MCF 10A (cell line): Measurements from ENCODE around the gene SORBS2. TPM values are rescaled to one million over a fixed set of nuclear protein-coding genes. Genes with fewer than 3 reads are reported as not detected.

Source experiments
- BruUV-seq: library from RNA; stranded (reverse); fragments of 400-500 nt; replicated peaks from 2 replicates; lab custom pipeline; 2021; lab: Mats Ljungman, UMichigan
- CTCF ChIA-PET: fragments of 300-600 bp; sonication (Branson Sonifier 250); formaldehyde crosslinking; extraction: SDS; loops from one replicate; lab custom pipeline; 2021; ENCODE audit warnings: antibody characterized with exemption, inconsistent platforms; lab: Yijun Ruan, JAX
- POLR2A ChIA-PET: fragments of 300-600, 350-650 bp; sonication (Branson Sonifier 250); formaldehyde crosslinking; extraction: SDS; loops from one replicate; lab custom pipeline; 2020; ENCODE audit warnings: antibody characterized with exemption, inconsistent platforms; lab: Yijun Ruan, JAX
- DNase-seq: peaks from one replicate; pipeline ENCODE4 v3.0.0-alpha.2; 2018; ENCODE audit not compliant: unreplicated experiment
- H3K27ac Mint-ChIP-seq: one replicate; pipeline ENCODE4 v1.8.0; 2022; ENCODE audit warnings: mild to moderate bottlenecking, low read depth, mixed read lengths; ENCODE audit not compliant: unreplicated experiment
- H3K27me3 Mint-ChIP-seq: one replicate; pipeline ENCODE4 v1.8.0; 2022; ENCODE audit warnings: mixed read lengths; ENCODE audit not compliant: insufficient read depth, unreplicated experiment
- H3K36me3 Mint-ChIP-seq: one replicate; pipeline ENCODE4 v1.8.0; 2022; ENCODE audit warnings: mild to moderate bottlenecking, moderate library complexity, mixed read lengths; ENCODE audit not compliant: insufficient read depth, unreplicated experiment
- H3K4me1 Mint-ChIP-seq: one replicate; pipeline ENCODE4 v1.8.0; 2022; ENCODE audit warnings: mixed read lengths; ENCODE audit not compliant: insufficient read depth, unreplicated experiment
- H3K4me3 Mint-ChIP-seq: one replicate; pipeline ENCODE4 v1.8.0; 2022; ENCODE audit warnings: mild to moderate bottlenecking, moderate library complexity, mixed read lengths; ENCODE audit not compliant: unreplicated experiment
- H3K9me3 Mint-ChIP-seq: one replicate; pipeline ENCODE4 v1.8.0; 2022; ENCODE audit warnings: mixed read lengths; ENCODE audit not compliant: unreplicated experiment
- intact Hi-C: fragments of 100-400 bp; cut with micrococcal nuclease; formaldehyde crosslinking; loops from 2 replicates; pipeline ENCODE4 v1.14.1; 2022
- total RNA-seq: library from RNA; stranded (reverse); gene quantifications from 2 replicates; pipeline ENCODE4 v1.2.3, GENCODE V29; 2022
- TF ChIP-seq, protein P1 (sequence below): fragments of 200-600 bp; IDR thresholded peaks from one replicate; pipeline ENCODE4 v1.8.0; 2022; ENCODE audit warnings: antibody characterized with exemption, mild to moderate bottlenecking; ENCODE audit not compliant: unreplicated experiment

SORBS2 gene
- total RNA-seq, 1 experiment from 2014 or later = 19.3 TPM

DNA sequence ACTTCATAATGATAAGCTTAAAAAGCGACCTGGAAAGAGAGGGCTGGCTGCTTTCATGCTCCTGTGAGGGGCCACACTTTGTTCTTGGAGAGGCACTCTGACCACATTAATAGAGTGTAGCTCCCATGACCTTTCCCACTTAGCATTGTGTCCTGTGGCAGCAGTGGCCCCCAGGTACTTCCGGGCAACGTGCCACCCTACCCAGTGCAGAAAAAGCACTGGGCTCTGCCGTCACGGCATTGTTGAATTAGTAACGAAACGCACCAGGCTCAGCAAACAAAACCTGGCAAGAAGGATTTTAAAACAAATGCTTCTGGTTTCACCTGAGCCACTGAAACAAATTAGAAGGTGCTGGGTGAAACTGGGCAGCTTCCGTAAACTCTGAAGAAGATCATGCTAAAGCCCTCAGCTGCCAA is 5.4 kb upstream of the SORBS2 start:
- DNase-seq = no peak
- ChIA-PET POLR2A (interaction anchor here (0.7 kb wide), 1 partner anchor 11 kb away, joined by 3 read pairs; no protein-coding TSS in a partner anchor), CTCF (interaction anchor here (0.6 to 0.9 kb wide), 3 partner anchors 144 to 287 kb away, joined by 3 read pairs; no protein-coding TSS in a partner anchor)

DNA sequence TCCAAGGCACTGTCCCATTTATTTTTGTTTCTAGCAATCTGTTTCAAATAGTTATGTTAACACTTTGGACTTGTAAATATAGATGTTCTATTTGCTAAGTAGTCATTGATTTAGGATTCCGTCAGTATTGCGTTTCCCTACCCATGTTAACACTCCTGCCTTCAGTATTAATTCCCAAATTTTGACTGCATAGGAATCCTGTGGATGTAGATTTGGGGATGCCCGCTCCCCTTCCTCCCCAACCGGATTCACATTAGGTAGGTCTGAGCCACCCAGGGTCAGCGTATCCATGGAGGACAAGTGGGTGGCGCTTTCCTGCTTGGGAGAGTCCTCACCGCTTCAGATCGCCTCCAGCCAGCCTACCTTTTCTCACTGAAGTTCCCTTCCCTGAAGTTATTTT is 1.1 kb upstream of the SORBS2 start:
- CTCF ChIA-PET = no interaction called here
- Mint-ChIP-seq H3K9me3 (no peaks in the 10 kb centered on the region), H3K4me1 (peaks cover 13% of the 10 kb centered on the region), H3K36me3 (peaks cover 4% of the 10 kb centered on the region), H3K27me3 (no peaks in the 10 kb centered on the region), H3K27ac (no peak overlapping the region), H3K4me3 (no peak overlapping the region)
- no TSS peak for BruUV-seq
- TF ChIP-seq, protein P1, sequence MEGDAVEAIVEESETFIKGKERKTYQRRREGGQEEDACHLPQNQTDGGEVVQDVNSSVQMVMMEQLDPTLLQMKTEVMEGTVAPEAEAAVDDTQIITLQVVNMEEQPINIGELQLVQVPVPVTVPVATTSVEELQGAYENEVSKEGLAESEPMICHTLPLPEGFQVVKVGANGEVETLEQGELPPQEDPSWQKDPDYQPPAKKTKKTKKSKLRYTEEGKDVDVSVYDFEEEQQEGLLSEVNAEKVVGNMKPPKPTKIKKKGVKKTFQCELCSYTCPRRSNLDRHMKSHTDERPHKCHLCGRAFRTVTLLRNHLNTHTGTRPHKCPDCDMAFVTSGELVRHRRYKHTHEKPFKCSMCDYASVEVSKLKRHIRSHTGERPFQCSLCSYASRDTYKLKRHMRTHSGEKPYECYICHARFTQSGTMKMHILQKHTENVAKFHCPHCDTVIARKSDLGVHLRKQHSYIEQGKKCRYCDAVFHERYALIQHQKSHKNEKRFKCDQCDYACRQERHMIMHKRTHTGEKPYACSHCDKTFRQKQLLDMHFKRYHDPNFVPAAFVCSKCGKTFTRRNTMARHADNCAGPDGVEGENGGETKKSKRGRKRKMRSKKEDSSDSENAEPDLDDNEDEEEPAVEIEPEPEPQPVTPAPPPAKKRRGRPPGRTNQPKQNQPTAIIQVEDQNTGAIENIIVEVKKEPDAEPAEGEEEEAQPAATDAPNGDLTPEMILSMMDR = no peak
- POLR2A ChIA-PET = no interaction called here
- no peak for DNase-seq
- intact Hi-C loops = no loop called here

More for the DNA sequence above, 5.4 kb upstream of the SORBS2 start:
- H3K36me3 Mint-ChIP-seq = no peaks in the 10 kb centered on the region
- BruUV-seq = no TSS peak
- TF ChIP-seq, protein P1 = no peak
- H3K4me3 Mint-ChIP-seq = no peak overlapping the region
- intact Hi-C loops = no loop called here
- no peaks in the 10 kb centered on the region for H3K27me3 Mint-ChIP-seq
- no peaks in the 10 kb centered on the region for H3K9me3 Mint-ChIP-seq
- H3K4me1 Mint-ChIP-seq = no peaks in the 10 kb centered on the region
- no peak overlapping the region for H3K27ac Mint-ChIP-seq

DNA sequence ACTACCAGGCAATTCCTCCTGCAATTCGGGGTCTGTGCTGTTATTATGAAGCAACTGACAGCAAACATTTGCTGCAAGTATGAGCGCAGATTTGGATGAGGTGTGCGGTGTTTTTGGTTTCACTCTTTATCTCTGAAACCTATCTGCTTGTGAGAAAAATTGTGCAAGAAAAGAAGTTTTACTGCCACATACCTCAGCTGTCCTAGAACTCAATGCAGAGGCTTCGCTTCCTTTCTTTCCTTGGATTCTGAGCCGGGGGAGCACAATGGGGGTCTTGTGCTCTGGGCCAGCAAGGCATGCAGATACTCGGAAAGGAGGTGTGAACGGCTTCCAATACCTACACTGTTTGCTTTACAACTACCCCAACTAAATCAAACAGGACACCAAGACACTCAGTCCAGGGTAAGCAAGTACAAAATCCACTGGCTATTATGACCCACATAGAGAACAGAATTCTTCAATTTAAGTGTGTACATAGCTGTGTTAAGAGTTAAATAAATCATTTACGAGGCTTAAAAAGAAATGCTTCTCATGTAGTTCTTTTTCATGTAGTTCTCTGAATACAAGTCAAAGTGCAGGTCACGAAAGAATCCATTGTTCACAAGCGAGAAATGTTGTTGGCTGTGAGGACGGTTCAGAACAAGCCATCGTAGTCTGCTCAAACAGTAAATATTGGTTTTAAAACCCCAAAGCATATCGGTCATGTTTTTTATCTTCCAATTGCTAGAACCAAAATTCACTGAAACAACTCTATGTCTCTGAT is 1.1 kb downstream of the SORBS2 start:
- H3K4me1 Mint-ChIP-seq = peaks cover 13% of the 10 kb centered on the region
- H3K27ac Mint-ChIP-seq = peak overlapping the region; percentile 79
- ChIA-PET POLR2A (interaction anchor here (0.7 to 4.4 kb wide), 25 partner anchors 9 to 170 kb away, joined by 3 to 52 read pairs (median 4); no protein-coding TSS in a partner anchor), CTCF (interaction anchor here (0.6 to 2.0 kb wide), 3 partner anchors 33 to 226 kb away, joined by 3 to 13 read pairs (median 4); no protein-coding TSS in a partner anchor)
- no peaks in the 10 kb centered on the region for H3K27me3 Mint-ChIP-seq
- DNase-seq = peak; percentile 13
- peaks cover 4% of the 10 kb centered on the region for H3K36me3 Mint-ChIP-seq
- intact Hi-C loops = loop anchor here (2.0 kb wide), 1 partner anchor 170 kb away; no protein-coding TSS in a partner anchor
- H3K9me3 Mint-ChIP-seq = no peaks in the 10 kb centered on the region
- peak overlapping the region; percentile 77 for H3K4me3 Mint-ChIP-seq
- BruUV-seq = TSS peak; percentile 39
- TF ChIP-seq, protein P1 = no peak

DNA sequence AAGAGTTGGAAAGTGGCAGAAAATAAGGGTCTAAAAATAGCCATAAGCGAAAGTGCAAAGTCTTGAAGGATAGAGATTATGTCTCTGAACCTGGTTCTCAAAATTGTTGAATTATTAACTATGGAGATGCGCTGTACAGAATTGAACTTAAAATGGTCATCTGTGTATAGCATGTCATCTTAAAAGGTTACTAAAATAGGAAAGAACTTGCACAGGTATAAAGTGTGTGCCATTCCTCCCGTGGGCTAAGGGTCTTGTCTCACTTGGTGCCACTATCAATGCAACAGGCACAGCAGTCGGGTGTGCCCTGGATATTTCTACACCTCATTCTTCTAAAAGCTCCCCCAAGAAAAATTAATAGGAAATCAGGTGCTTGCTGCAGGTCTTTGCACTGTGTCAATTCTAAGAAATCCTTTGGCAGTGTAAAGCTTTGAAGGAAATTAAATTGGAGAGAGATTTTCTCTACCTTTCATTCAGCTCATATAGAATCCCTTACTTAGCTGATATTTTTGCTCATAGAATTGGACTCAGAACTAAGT is 2.4 kb downstream of the SORBS2 start:
- BruUV-seq = no TSS peak
- H3K36me3 Mint-ChIP-seq = peaks cover 4% of the 10 kb centered on the region
- DNase-seq = no peak
- no peak overlapping the region for H3K27ac Mint-ChIP-seq
- intact Hi-C loops = loop anchor here (2.0 kb wide), 1 partner anchor 169 kb away; no protein-coding TSS in a partner anchor
- no peaks in the 10 kb centered on the region for H3K27me3 Mint-ChIP-seq
- peaks cover 13% of the 10 kb centered on the region for H3K4me1 Mint-ChIP-seq
- peak overlapping the region; percentile 77 for H3K4me3 Mint-ChIP-seq
- CTCF ChIA-PET = interaction anchor here (0.5 to 1.1 kb wide), 3 partner anchors 230 to 865 kb away, joined by 3 to 5 read pairs (median 3); no protein-coding TSS in a partner anchor
- H3K9me3 Mint-ChIP-seq = no peaks in the 10 kb centered on the region
- TF ChIP-seq, protein P1 = no peak
- POLR2A ChIA-PET = interaction anchor here (0.9 to 4.4 kb wide), 11 partner anchors 10 to 260 kb away, joined by 3 to 52 read pairs (median 6); partner anchors contain the start of gene TLR3
